HL-60 (cell line): ENCODE data around the gene TTLL11.

Experiments
- DNase-seq, 2 experiments: peaks; one replicate each; pipeline ENCODE4 v3.0.0-alpha.2; 2010 to 2020; ENCODE audit warnings: low read depth in 1 of 2, low spot score in 1 of 2
- H3K27ac ChIP-seq: fragments of 250-450 bp; sonication (Bioruptor Pico); replicated peaks from 2 replicates; pipeline ENCODE4 v1.5.1; 2020; ENCODE audit warnings: mild to moderate bottlenecking, moderate library complexity
- H3K27me3 ChIP-seq: fragments of 250-450 bp; sonication (Bioruptor Pico); 2 replicates; pipeline ENCODE4 v1.5.1; 2021; ENCODE audit warnings: mild to moderate bottlenecking, moderate library complexity; ENCODE audit not compliant: insufficient read depth, poor library complexity, severe bottlenecking
- H3K4me3 ChIP-seq: replicated peaks from 2 replicates; pipeline ENCODE4 v1.5.1; 2011; ENCODE audit warnings: mild to moderate bottlenecking, control low read depth, low read length; ENCODE audit not compliant: insufficient read depth
- GABPA ChIP-seq: IDR thresholded peaks from 2 replicates; pipeline ENCODE4 v1.6.1; 2012; ENCODE audit warnings: low read depth
- POLR2AphosphoS5 ChIP-seq: IDR thresholded peaks from 2 replicates; pipeline ENCODE4 v1.6.1; 2012; ENCODE audit warnings: low read depth
- REST ChIP-seq: IDR thresholded peaks from 2 replicates; pipeline ENCODE4 v1.6.1; 2012; ENCODE audit warnings: low read depth; ENCODE audit not compliant: insufficient replicate concordance
- SPI1 ChIP-seq: IDR thresholded peaks from 2 replicates; pipeline ENCODE4 v1.6.1; 2012; ENCODE audit warnings: low read depth, mild to moderate bottlenecking, borderline replicate concordance
- TF ChIP-seq, protein P1 (sequence below): IDR thresholded peaks from one replicate; pipeline ENCODE4 v1.5.1; 2011; ENCODE audit warnings: low read length, control low read depth, inconsistent platforms; ENCODE audit not compliant: insufficient read depth

Gene TTLL11

GRCh38 chr9:121781145-121781548 is 312.0 kb downstream of the TTLL11 start:
- H3K27ac ChIP-seq: no peak overlapping the region
- peaks cover 4% of the 10 kb centered on the region for H3K27me3 ChIP-seq
- no peak for DNase-seq
- TF ChIP-seq REST (no peak), POLR2AphosphoS5 (no peak), SPI1 (no peak), GABPA (no peak)
- TF ChIP-seq, protein P1, sequence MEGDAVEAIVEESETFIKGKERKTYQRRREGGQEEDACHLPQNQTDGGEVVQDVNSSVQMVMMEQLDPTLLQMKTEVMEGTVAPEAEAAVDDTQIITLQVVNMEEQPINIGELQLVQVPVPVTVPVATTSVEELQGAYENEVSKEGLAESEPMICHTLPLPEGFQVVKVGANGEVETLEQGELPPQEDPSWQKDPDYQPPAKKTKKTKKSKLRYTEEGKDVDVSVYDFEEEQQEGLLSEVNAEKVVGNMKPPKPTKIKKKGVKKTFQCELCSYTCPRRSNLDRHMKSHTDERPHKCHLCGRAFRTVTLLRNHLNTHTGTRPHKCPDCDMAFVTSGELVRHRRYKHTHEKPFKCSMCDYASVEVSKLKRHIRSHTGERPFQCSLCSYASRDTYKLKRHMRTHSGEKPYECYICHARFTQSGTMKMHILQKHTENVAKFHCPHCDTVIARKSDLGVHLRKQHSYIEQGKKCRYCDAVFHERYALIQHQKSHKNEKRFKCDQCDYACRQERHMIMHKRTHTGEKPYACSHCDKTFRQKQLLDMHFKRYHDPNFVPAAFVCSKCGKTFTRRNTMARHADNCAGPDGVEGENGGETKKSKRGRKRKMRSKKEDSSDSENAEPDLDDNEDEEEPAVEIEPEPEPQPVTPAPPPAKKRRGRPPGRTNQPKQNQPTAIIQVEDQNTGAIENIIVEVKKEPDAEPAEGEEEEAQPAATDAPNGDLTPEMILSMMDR: no peak
- H3K4me3 ChIP-seq: no peak overlapping the region

DNA sequence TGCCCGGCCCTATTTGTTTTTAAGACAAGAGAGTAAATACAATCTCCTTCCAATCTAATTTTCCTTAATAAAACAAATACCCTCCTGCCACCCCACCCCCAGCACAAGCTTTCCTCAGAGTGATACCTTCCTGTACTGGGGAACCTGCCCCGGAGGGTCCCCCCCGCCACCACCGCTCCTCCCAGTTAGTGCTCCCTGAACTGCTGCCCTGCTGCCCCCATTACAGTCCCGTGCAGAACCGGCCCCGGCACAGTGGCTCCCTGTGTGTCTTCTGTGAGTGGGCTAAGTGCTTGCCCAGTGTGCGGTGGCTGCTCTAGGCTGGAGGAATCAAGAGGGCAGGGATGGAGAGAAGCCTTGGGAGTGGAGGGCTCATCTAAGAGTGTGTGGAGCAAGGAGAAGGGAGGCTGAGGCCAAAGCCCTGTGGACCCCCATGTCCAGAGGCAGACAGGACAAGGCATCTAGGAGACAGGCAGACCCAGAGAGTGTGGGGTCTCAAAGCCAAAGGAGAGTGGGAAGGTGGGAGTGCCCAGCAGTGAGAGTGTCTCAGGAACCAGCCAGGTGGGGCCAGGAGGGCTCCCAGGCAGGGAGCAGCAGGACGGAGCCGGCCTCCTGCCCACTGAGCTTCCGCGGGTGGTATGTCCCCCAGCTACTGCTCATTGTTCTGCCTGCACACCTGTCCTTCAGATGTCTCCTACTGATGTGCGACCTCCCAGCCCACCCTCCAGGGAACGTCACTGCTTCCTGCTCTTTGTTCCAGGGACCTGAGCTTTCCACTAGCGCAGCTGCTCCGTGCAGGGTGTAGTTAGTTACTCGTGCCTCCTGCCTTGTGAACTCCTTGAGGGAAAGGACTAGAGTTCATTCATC is 312.7 kb downstream of the TTLL11 start:
- TF ChIP-seq REST (no peak), POLR2AphosphoS5 (no peak), GABPA (no peak), SPI1 (no peak)
- DNase-seq: no peak
- peaks cover 4% of the 10 kb centered on the region for H3K27me3 ChIP-seq
- no peak overlapping the region for H3K4me3 ChIP-seq
- H3K27ac ChIP-seq: no peak overlapping the region

DNA sequence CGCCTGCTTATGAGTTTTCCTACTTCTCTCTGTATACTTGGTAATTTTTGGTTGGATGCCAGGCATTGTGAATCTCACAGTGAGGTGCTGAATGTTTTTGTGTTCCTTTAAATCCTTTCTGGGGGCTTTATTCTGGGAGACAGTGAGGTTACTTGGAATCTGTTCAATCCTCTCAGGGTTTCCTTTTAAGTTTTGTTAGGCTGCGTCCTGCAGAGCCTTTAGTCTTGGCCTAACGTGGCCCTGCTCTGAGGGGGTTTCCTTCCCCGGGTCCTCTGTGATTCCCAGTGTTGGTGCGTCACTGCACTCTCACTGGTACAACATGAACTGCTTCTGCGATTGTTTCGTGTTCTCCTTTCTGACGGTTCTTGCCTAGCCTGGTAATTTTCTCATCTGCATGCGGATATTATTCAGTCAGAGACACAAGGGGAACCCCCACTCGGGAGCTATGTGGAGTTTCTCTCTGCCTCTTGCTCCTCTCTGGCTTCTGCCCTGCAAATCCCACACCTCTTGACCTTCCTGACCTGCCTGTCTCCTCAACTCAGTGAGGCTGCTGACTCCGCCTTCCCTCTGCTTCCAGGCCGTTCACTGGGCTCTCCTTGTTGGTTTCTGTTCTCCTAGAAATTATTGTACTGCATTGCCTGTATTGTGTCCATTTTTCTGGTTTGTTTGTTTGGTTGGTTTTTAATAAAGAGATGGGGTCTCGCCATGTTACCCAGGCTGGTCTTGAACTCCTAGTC is 313.6 kb downstream of the TTLL11 start:
- no peak for DNase-seq
- no peak overlapping the region for H3K27ac ChIP-seq
- H3K4me3 ChIP-seq: no peak overlapping the region
- H3K27me3 ChIP-seq: peaks cover 4% of the 10 kb centered on the region
- TF ChIP-seq REST (no peak), GABPA (no peak), SPI1 (no peak), POLR2AphosphoS5 (no peak)
- TF ChIP-seq, protein P1: no peak
